GM18526 (cell line): Measurements from ENCODE around the gene ABCA4.

Source experiments
- POLR2A ChIP-seq: IDR thresholded peaks from 3 replicates; pipeline ENCODE4 v1.6.1; 2011; ENCODE audit not compliant: insufficient read length; ENCODE audit errors: extremely low read depth

ABCA4 gene

DNA sequence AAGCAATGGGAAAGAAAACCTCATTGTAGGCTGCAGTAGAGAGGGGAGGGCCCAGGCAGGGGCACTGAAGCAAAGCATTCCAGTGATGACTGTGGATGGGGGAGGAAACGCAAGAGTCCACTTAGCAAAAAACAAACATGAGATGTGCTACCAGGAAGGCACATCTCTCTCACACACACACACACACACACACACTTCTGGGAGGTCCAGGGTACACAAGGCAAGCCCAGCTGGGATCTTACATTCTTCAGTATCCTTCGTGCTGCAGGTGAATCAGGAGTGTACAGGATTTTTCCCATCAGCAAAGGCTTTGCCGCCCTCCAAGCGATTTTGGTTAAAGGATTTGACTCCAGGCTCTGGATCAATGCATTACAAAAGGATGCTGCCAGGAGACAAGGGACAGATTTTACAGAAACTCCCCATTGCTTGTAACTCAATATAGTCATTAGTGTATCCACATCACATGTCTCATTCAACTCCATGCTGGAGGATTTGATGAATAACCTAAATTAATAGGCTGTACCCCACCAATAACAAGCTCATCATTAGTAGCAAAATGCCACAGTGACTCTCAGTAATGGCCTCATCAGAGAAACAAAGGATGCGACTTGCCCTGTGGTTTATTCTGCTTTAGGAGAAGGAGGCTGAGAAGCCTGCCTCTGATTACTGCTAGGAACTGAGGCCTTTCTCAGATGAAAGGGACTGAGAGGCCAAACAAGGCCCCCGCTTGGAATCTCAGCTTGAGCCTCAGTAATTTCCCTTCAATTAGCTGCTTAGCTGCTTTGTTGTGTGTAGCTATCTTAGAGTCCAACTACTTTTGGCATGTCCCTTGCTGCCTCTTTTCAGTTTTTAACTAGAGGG lies 41.6 kb downstream of the ABCA4 start:
- no peak for TF ChIP-seq POLR2A

DNA sequence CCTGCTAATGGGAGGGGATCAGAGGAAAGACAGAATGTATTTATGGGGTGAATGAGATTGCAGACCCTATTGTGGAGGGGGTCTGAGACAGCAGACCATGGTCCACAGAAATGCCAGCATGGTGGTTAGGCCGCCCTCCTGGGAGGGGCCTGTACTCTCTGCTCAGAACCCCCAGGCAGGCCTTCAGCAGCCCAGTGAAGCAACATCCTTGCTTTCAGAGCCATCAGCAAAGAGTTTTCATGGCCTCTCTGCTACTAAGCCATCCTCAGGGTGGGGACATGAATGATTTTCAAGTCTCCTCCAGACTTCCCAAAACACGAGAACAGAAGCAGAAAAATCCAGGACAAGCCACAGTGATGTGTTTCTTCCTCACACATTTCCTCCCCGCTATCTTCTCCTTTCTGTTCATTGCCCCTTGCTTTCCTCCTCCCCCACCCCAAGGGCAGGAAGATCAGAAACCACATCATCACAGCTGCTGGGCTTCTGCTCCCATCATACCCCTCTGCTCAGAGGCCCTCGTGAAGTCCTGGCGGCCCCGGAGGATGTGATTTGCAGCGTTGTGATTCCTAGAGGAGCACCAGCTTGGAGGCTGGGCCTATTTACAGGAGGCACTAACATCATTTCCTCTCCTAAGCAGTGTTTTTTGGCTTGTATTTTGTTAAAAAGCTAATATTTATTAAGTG lies 48.0 kb downstream of the ABCA4 start:
- TF ChIP-seq POLR2A: no peak

DNA sequence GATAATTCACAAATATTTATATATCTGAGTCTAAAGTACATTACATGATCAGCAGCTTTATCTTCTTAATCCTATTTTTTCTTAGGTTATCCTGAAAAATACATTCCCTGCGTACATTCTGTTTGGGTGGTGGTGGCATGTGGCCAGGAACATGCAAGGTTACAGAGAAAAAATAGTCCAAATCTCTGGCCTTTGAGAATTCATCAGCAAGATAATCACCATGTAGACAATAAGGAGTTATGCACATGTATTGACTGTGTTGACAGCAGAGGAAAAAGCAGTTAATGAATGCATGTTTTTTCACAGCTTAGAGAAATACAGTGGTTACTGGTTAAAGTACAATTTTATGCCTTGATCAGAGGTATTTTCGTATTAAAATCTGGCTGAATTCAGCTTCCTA lies 49.0 kb downstream of the ABCA4 start:
- TF ChIP-seq POLR2A: no peak

DNA sequence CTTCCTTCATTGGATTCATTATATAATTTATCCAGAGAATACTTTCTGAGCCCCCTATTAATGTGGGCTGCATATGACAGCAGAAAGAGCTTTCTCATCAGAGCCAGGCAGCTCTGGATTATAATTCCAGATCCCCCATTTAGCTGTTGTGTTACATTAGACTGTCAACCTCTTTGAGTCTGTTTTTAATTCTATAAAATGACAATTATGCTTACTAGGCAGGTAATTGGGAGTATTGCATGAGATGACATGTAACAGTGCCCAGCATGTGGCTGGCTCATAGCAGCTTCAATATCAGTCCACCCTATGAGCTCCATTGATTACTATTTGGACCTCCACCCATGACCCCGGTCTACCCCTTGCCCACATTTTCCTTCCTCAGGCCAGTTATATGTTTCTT lies 49.6 kb downstream of the ABCA4 start:
- no peak for TF ChIP-seq POLR2A

DNA sequence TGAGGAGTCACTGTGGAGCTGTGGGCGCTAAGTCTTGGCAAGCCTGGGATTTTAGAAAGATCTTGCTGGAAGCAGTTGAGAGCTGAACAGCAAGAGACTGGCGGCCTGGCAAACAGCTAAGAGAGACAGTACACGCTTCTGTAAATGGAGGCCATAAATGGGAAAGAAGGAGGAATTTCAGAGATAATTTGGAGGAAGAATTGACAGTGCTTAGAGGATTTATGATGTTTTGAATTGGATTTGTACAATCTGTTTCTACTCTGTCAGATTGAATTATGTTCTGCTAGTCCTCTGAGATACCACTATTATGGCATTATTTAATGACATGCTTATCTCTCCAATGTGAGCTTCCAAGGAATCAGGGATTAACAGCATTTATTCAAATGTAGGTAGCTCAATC lies 50.1 kb downstream of the ABCA4 start:
- no peak for TF ChIP-seq POLR2A

DNA sequence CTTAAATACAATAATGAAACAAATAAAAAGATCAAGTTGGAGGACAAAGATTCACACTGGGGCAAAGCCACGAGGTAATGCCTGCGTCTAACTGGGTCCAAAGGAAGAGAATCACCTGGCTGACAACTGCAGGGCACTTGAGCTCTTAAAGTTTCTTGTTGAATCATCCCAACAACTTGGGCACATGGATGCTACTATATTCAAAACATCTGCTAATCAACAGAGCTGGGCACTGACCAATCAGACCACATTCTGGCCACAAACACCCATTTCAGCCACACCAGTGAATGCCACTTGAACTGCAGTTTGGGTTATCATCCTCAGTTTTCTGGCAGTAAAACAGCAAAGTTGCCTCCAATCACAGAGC lies 51.0 kb downstream of the ABCA4 start:
- no peak for TF ChIP-seq POLR2A

DNA sequence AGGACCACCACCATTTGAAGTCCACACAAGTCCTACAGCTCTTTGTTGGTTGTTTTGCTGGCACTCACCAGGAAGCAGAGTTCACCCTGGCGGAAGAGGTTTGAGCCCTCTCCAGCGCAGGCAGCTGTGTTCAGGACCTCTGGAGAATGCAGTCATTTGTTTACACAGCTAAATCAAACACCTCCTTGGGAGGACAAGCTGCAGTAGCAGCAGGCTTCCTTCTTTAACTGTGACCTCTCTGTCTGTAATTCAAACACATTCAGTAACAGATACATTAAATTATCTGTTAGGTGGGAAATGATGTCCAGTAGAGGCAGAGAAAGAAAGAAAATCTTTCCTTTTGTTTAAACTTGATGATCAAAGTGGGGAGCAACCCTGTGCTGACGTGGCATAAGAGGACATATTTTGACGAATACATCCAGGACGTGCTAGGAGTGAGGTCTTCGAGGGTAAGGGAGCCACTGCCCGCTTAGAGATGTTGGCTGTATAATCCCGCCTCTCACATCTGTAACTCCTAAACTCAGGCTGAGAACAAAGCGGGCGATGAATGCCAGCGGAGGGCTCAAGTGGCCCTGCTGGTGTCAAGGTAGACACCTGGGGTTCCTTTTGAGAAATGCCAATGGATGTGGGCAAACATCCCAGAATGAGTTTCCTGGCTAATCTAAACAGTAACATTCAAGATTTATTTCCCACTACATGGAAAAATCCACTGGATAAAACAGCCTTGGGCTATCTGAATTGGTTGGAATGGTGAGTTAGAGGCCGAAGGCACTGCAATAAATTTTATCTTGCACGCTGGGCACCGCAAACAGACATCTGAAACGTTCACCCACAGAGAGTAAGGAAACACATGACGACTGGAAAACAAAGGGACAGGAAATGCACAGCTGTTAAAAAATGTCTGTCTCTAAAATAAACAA lies 51.7 kb downstream of the ABCA4 start:
- TF ChIP-seq POLR2A: no peak

DNA sequence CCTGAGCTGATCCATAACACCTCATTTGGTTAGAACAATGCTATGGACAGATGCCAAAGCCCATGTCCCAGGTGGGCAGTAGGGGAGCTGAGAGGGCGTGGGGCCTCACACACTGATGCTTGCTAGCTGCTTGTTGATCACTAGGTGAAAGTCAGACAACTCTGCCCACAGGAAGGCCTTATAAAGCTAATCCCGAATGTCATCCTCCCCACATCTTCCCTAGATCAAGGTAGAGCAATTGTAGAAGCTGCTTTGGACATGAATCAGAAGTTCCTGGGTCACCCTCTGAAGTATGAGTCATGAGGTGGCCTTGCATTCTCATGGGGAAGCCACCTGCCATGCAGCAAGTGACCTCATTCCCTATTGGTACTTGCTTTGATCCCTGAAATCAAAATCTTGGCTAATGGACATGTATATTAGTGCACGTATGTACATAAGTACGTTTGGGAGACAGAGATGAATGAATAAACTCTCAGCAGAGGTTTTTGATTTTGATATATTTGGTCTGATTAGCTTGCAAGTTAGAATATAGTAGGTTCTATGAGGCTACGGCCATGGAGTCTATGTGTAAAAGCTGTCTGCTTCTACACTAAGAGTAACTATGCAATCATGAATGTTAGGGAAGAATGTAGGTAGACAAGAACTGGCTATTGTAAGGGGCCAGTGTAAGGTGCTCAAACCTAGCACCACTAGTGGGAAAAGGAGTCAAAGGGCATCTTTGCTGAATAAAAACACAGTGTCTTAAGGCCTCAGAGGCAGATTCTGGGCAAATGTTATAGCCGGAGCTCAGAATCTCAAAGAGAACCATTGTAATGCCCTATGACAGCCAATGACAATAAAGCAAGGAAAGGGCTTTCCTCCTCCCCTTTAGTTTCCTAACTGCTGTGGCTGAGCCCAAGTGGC lies 52.6 kb downstream of the ABCA4 start:
- no peak for TF ChIP-seq POLR2A

DNA sequence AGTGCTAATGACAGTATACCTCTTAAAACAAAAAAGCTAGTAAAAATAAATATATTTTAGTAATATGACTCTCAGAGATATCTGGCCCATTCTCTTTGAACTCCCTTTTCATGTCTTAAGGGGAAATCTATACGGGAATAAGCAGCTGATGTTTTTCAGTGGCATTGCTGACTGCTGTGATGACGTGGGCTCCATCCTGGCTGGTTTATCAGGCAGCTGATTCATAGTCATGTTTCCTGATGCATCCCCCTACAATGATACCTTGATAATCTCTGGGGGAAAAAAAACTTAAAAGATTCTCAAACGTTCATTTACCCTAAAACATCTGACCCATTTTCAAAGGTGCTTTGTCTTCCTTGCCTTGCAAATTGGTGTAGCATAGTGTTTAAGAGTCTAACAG lies 53.8 kb downstream of the ABCA4 start:
- TF ChIP-seq POLR2A: no peak

DNA sequence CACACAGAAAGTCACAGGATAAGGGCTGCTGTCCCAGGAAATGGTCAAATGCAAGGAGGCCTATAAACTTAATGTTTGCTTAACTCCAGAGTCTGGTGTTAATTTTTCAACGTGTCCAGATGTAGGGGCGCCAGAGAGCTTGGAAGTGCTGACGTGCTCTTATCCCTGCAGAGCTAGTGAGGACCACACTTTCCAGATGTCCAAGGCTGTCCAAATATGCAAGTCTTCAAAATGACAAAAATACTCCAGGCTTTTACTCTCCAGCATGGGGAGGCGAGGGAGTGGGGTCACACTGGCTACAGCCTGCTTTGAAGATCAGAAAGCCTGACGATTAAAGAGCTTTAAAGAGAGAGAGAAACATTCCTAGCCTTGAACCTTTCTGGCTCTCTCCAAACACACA lies 57.6 kb downstream of the ABCA4 start:
- TF ChIP-seq POLR2A: no peak

DNA sequence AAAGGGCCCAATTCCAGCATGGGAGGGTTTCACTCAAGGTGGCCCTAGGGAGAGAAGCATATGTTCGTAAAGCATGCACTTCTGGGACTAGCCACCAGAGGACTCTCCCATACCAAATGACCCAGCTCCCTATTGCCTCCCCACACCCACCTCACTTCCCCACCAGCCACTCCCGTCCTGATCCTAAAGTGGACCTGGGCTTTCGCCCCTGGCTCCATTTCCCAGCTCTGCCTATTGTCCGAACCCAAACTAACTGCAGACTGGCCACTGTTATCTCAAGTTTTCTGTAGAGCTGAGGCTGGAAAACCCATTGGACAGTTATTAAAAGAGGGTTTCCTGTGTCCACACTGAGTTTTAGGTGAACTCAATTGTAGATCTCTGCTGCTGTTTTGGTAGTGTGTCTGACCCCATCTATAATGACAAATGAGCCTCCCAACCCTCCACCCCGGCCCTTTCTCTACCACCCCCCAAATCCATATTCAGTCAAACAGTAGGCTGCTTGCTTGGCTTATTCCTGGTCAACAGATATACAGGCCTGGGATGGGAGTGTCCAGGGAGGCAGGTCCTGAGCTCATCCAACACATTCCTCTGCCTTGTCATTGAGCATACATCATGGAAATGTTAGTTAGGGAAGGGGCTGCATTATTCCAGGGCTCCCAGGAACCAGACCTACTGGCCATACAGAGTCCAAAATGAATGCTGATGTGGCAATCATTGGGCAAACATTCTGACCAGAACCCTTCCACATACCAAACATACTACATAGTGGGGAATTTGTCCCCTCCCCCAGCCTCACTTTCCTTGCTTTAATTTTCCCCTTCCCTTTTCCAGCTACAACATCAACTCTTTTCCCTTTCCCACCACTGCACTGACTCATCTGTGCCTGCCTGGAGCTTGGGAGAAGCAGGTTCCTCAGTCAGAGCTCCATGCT lies 59.2 kb downstream of the ABCA4 start:
- no peak for TF ChIP-seq POLR2A

GRCh38 chr1:94060720-94061119 lies 60.2 kb downstream of the ABCA4 start:
- no peak for TF ChIP-seq POLR2A

DNA sequence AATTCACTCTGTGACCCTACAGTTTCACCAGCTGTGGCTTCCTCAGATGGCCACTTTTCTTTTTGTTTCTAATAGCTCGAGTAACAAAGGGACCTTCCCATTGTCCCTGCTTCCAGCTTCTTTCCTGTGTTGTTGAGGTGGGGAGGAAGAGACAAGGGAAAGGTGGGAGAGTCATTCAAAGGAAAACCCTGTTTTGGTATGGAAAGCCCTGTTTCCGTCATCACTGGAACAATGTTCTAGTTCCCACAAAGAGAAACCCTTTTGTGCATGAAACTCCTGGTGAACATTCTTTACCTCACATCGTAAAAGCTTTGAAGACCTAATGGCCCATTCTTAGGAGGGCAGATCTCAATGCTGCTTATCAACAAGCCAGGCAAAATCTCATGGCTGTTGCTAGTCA lies 62.2 kb downstream of the ABCA4 start:
- TF ChIP-seq POLR2A: no peak

DNA sequence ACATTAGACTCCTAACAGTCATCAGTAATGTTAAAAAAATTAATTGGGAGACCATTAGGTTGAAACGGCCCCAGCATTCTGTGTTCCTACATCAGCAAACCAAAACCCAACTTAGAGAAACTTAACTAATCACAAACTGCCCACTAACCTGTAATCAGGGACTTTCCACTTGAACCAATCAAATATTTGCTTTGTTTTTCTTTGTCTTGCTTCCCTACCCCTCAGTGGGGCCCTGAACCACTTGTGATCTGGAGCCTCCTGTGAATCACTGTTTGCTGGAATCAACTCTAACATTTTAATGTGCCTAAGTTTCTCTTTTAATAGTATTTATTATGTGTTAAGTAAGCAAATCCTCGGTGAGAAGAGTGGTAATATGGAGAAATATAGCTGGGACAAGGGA lies 64.0 kb downstream of the ABCA4 start:
- TF ChIP-seq POLR2A: no peak
